GM13977 (cell line): Measurements from ENCODE around the gene NKAIN4.

Experiments used
- DNase-seq: peaks from one replicate; pipeline ENCODE4 v3.0.0; 2012; ENCODE audit warnings: low spot score
- CTCF ChIP-seq: IDR thresholded peaks from 2 replicates; pipeline ENCODE4 v1.5.1; 2012; ENCODE audit warnings: mild to moderate bottlenecking, control low read depth; ENCODE audit not compliant: insufficient read depth; ENCODE audit errors: extremely low read depth, missing control alignments
- in situ Hi-C: fragments of 300-500 bp; cut with MboI; formaldehyde crosslinking; loops from one replicate; pipeline ENCODE4 v1.12.0; 2022; ENCODE audit warnings: low sequenced_read_pairs, low pct_unique_long_range_greater_than_20kb, mixed read lengths, inconsistent platforms; ENCODE audit not compliant: unreplicated experiment

Gene NKAIN4

GRCh38 chr20:63216041-63216848 is 38.0 kb downstream of the NKAIN4 start, which contains the start of gene YTHDF1:
YTHDF1 (minus strand) TSS chr20:63216131; CDS start chr20:63215892, 239 bp downstream.
- TF ChIP-seq CTCF, result no peak
- in situ Hi-C loops, result no loop called here
- peak; percentile 100 for DNase-seq

GRCh38 chr20:63215101-63216040 is 38.9 kb downstream of the NKAIN4 start:
- peak; percentile 73 for DNase-seq
- in situ Hi-C loops, result no loop called here
- peak; percentile 59 for TF ChIP-seq CTCF

GRCh38 chr20:63214514-63214913 is 39.7 kb downstream of the NKAIN4 start:
- in situ Hi-C loops, result no loop called here
- no peak for TF ChIP-seq CTCF
- DNase-seq, result no peak

- in situ Hi-C loops, result no loop called here
- TF ChIP-seq CTCF, result no peak
- no peak for DNase-seq
Measured at GRCh38 chr20:63212792-63213191, 41.5 kb downstream of the NKAIN4 start.

- in situ Hi-C loops, result no loop called here
- no peak for TF ChIP-seq CTCF
- no peak for DNase-seq
Measured at GRCh38 chr20:63212393-63212730, 41.9 kb downstream of the NKAIN4 start.

- TF ChIP-seq CTCF, result no peak
- in situ Hi-C loops, result no loop called here
- DNase-seq, result no peak
Measured at GRCh38 chr20:63210011-63210605, 44.2 kb downstream of the NKAIN4 start.
